GM08714 (cell line): ENCODE results near the gene ANKRD13D.

Source experiments
- H3K4me3 ChIP-seq: fragments of 200-500 bp; sonication (Bioruptor generic); 2 replicates; pipeline ENCODE4 v1.5.1; 2014; ENCODE audit warnings: mild to moderate bottlenecking, low read length, inconsistent platforms
- ZNF274 ChIP-seq: IDR thresholded peaks from 2 replicates; pipeline ENCODE4 v1.6.1; 2012; ENCODE audit warnings: mild to moderate bottlenecking, low read depth, low read length

ANKRD13D gene

GRCh38 chr11:67349036-67349435, 59.9 kb downstream of the ANKRD13D start:
- no peak for TF ChIP-seq ZNF274
- no peak overlapping the region for H3K4me3 ChIP-seq

DNA sequence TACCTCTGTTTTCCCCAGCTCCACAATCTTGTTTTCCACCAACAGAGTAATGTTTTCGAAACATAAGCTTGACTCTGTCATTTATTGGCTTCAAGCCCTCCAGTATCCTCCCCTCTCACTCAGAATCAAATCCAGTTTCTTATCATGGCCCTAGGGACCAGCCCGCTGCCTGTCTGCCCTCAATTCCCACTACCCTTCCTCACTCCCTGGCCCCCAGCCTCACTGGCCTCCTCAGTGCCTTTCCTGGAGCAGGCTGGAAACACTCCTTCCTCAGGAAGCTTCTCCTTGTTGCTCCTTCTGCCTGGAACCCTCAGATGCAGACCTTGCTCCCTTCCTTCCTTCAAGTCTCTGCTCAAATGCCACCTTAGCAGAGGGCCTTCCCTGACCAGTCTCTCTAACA, 60.4 kb downstream of the ANKRD13D start:
- no peak for TF ChIP-seq ZNF274
- H3K4me3 ChIP-seq = no peak overlapping the region

DNA sequence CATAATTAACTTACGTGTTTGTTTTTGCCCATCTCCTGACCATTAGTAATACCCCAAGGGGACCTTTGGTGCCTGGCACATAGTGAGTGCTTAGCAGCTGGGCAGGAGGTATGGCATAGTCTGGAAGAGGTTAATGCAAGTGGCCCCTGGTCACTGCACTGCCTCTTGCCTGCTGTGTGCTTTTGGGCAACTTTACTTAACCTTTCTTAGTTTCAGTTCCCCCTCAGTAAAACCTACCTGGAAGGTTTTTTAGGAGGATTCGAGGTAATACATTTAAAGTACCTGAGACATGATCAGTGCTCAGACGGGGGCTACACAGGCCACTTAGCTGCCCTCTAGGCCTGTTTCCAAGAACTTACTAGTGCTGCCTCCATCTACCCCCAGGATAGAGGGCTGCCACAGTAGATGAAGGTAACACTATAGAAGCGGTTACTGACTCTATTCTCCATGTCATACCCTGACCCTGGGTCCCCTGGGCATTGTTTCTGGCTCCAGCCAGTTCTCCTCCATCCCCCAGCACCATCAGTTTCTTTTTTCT, 60.9 kb downstream of the ANKRD13D start:
- H3K4me3 ChIP-seq = no peak overlapping the region

DNA sequence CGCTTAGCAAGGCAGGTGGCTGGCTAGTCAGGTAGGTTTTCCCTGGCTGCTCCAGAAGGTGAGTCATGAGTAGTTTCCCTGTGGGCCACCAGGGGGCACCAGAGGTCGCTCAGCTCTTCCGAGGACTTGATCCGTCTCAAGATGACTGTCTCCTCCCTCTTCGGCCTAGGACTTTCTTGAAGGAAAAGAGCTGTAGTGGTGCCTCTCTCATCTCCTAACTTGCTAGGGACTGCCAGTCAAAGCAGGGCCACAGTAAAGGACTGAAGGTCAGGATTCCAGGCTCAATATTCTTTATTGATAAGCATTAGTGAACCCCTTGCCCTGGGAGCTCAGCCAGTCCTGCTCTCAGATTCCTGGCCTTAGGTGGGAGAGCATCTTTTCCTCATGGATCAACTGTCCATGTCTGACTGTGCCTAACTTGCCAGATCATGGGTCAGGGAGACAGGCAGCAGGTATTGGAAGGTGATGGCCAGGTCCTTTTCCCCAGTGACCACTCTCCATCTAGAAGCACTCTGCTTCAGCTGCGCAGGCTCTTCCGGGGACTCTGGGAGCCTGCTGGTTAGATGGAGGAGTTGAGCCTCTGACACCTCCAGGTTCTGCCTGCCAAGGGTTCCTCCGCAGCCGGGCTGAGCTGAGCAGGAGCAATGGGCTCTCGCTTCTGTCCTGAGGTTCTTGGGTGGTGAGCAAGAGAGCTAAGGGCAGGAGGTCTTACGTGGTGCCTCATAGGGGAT, 62.3 kb downstream of the ANKRD13D start:
- TF ChIP-seq ZNF274 = no peak
- H3K4me3 ChIP-seq = peak overlapping the region; percentile 74; the same call in 1 of the 2 replicates

More for the DNA sequence above, 60.9 kb downstream of the ANKRD13D start:
- no peak for TF ChIP-seq ZNF274
